ENCODE results near the gene STK11IP.

The STK11IP gene

DNA sequence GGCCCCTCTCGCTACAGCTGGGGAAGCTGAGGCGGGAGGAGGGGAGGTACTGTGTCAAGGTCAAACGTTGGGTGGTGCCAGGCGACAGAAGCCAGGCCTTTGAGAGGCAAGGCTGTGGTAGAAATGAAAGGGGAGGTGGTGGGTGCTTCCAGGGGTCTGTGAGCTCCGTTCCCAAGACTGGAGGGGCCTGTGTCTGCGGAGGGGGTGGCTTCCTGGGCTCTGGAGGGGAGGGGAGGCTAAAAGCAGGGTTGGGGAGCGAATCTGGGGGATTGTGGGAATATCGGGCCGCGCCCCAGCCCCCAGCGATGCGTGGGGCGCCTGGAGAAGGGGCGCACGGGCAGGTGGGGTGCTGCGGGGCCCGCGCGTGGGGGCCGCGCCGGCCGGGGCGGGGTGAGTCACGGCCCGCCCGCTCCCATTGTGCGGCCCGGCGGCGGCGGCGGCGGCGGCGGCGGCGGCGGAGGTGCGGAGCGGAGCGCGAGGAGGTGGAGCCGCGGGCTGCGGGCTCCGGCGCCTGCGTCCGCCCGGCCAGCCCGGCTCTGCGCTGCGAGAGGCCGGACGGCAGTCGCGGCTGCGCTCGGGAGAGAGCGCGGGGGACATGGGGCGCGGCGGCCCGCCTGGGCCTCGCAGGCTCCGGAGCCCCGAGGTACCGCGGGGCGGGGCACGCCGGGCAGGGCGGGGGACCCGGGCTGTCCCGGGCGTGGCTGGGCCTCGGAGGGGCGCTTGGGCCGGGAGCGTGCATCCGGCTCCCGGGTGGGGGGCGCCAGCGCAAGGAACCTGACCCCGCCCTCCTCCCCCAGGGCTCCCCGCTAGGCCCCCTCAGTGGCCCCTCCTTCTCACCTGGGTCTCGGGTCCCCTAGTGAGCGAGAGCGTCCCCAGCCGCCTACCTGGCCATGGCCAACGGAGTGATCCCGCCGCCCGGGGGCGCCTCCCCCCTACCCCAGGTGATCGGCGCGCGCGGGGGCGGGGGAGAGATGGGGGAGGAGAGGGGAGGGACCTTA lies 29.7 kb downstream of the STK11IP start, which contains the start of gene SLC4A3:
Gene SLC4A3, plus strand, starts transcription at position 528 of the 998 bp plus-strand sequence. Its CDS starts 363 bp downstream, at position 891.
- Histone ChIP-seq H3K27me3 (ENCODE audit: control insufficient read depth, low read length) (peaks cover 26% of the 10 kb centered on the region), H3K9me2 (replicated peaks; ENCODE audit: control insufficient read depth, low read length) (no peaks in the 10 kb centered on the region), H3K27ac (ENCODE audit: low read depth, low read length) (no peak within 1 kb of the TSS), H3K36me3 (ENCODE audit: control insufficient read depth, low read length) (no peaks in the 10 kb centered on the region), H3K79me2 (ENCODE audit: control insufficient read depth, low read length) (no peaks in the 10 kb centered on the region), H3K4me2 (ENCODE audit: low read length) (peak within 1 kb of the TSS; percentile 31; the same call in 1 of the 2 replicates), H3K4me1 (ENCODE audit: control insufficient read depth, low read length) (no peaks in the 10 kb centered on the region), H3K9me3 (ENCODE audit: control insufficient read depth, insufficient read depth, low read length) (no peaks in the 10 kb centered on the region), H4K20me1 (ENCODE audit: control insufficient read depth, insufficient read depth, low read depth, low read length) (no peaks in the 10 kb centered on the region), H3K4me3 (ENCODE audit: low read length) (no peak within 1 kb of the TSS), H3F3A (ENCODE audit: control insufficient read depth, insufficient read depth) (no peaks in the 10 kb centered on the region)
- TF ChIP-seq, protein P1, sequence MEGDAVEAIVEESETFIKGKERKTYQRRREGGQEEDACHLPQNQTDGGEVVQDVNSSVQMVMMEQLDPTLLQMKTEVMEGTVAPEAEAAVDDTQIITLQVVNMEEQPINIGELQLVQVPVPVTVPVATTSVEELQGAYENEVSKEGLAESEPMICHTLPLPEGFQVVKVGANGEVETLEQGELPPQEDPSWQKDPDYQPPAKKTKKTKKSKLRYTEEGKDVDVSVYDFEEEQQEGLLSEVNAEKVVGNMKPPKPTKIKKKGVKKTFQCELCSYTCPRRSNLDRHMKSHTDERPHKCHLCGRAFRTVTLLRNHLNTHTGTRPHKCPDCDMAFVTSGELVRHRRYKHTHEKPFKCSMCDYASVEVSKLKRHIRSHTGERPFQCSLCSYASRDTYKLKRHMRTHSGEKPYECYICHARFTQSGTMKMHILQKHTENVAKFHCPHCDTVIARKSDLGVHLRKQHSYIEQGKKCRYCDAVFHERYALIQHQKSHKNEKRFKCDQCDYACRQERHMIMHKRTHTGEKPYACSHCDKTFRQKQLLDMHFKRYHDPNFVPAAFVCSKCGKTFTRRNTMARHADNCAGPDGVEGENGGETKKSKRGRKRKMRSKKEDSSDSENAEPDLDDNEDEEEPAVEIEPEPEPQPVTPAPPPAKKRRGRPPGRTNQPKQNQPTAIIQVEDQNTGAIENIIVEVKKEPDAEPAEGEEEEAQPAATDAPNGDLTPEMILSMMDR (IDR thresholded peaks at IDR 0.05; ENCODE audit: low read depth, low read length, poor library complexity, severe bottlenecking): no peak
- TF ChIP-seq EZH2phosphoT487 (IDR thresholded peaks at IDR 0.05; ENCODE audit: borderline replicate concordance, low read length): no peak

DNA sequence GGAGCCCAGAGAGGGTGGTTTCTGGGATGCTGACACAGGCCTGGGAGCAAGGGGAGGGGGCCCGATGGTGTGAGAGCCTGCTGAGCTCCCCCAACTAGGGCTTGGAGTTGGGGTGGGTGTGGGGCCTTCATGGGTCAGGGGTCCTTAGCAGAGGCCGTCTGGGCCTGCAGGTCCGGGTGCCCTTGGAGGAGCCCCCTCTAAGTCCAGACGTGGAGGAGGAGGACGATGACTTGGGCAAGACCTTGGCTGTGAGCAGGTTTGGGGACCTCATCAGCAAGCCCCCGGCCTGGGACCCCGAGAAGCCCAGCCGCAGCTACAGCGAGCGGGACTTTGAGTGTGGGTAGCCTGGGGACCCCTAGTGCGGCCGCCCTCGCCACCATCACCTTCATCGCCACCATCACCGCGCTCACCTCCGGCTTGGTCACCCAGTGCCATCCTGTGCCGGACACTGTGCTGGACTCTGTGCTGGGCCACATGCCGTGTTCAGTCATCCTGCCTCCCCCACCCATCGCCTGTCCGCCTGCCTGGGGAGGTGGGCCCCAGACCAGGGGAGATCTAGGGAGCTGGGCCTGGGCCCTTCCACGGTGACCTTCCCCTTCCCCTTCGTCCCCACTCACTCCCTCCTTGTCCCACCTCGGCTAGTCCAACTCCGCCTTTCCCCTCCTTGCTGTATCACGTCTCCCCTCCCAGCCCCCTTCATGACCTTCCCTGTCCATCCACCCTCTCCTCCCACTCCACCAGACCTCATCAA lies 30.8 kb downstream of the STK11IP start:
- Histone ChIP-seq H3K9me2 (replicated peaks; ENCODE audit: control insufficient read depth, low read length) (no peaks in the 10 kb centered on the region), H4K20me1 (ENCODE audit: control insufficient read depth, insufficient read depth, low read depth, low read length) (no peaks in the 10 kb centered on the region), H3K36me3 (ENCODE audit: control insufficient read depth, low read length) (no peaks in the 10 kb centered on the region), H3K9me3 (ENCODE audit: control insufficient read depth, insufficient read depth, low read length) (no peaks in the 10 kb centered on the region), H3K4me1 (ENCODE audit: control insufficient read depth, low read length) (no peaks in the 10 kb centered on the region), H3K27ac (ENCODE audit: low read depth, low read length) (no peak overlapping the region), H3K27me3 (ENCODE audit: control insufficient read depth, low read length) (peaks cover 22% of the 10 kb centered on the region), H3K4me2 (ENCODE audit: low read length) (no peak overlapping the region), H3K79me2 (ENCODE audit: control insufficient read depth, low read length) (no peaks in the 10 kb centered on the region), H3F3A (ENCODE audit: control insufficient read depth, insufficient read depth) (no peaks in the 10 kb centered on the region), H3K4me3 (ENCODE audit: low read length) (no peak overlapping the region)
- TF ChIP-seq EZH2phosphoT487 (IDR thresholded peaks at IDR 0.05; ENCODE audit: borderline replicate concordance, low read length): no peak
- TF ChIP-seq, protein P1 (IDR thresholded peaks at IDR 0.05; ENCODE audit: low read depth, low read length, poor library complexity, severe bottlenecking): no peak

DNA sequence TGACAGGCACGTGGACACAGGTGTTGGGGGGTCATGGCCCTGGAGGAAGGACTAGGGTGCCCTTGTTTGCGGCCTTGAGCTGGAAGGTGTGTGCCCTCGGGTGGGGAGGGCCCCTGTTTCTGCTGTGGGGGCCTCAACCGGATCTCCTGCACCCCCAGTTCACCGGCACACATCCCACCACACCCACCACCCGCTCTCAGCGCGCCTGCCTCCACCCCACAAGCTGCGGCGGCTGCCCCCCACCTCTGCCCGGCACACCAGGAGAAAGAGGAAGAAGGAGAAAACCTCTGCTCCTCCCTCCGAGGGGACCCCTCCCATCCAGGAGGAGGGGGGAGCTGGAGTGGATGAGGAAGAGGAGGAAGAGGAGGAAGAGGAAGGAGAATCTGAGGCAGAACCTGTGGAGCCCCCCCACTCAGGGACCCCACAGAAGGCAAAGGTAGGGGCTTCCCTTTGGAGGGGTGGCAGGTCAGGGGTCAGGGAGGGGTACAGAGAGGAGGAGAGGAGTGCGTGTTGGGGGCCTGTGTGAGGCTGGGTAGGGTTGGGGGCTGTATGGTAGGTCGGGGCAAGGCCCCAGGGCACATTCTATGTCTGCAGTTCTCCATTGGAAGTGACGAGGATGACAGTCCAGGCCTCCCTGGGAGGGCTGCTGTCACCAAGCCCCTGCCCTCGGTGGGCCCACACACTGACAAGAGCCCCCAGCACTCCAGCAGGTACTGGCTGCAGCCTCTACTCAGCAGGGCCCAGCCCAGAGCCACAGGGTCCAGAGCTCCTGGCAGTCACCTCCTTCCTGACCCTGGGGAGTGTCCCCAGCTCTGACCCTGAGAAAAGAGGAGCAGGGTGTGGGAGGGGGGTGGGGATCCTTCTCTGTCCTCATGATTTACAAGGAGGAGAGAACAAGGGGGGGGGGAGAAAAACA lies 31.6 kb downstream of the STK11IP start:
- H3K27me3 ChIP-seq (ENCODE audit: control insufficient read depth, low read length): peaks cover 19% of the 10 kb centered on the region

More for the DNA sequence above, 31.6 kb downstream of the STK11IP start:
- Histone ChIP-seq H3K36me3 (ENCODE audit: control insufficient read depth, low read length) (no peaks in the 10 kb centered on the region), H3K4me2 (ENCODE audit: low read length) (no peak overlapping the region), H3K79me2 (ENCODE audit: control insufficient read depth, low read length) (no peaks in the 10 kb centered on the region), H3K9me2 (replicated peaks; ENCODE audit: control insufficient read depth, low read length) (no peaks in the 10 kb centered on the region), H3K4me1 (ENCODE audit: control insufficient read depth, low read length) (no peaks in the 10 kb centered on the region), H3F3A (ENCODE audit: control insufficient read depth, insufficient read depth) (no peaks in the 10 kb centered on the region), H3K4me3 (ENCODE audit: low read length) (no peak overlapping the region), H3K9me3 (ENCODE audit: control insufficient read depth, insufficient read depth, low read length) (no peaks in the 10 kb centered on the region), H3K27ac (ENCODE audit: low read depth, low read length) (no peak overlapping the region), H4K20me1 (ENCODE audit: control insufficient read depth, insufficient read depth, low read depth, low read length) (no peaks in the 10 kb centered on the region)
- TF ChIP-seq, protein P1 (IDR thresholded peaks at IDR 0.05; ENCODE audit: low read depth, low read length, poor library complexity, severe bottlenecking): no peak
- no peak for TF ChIP-seq EZH2phosphoT487 (IDR thresholded peaks at IDR 0.05; ENCODE audit: borderline replicate concordance, low read length)
